HepG2 (cell line): ENCODE measurements around the gene ATP8A2.

Experiments used
- POLR2A ChIP-seq, 2 experiments: IDR thresholded peaks; 2 replicates each; pipeline ENCODE4 v1.6.1; 2011; ENCODE audit warnings: low read depth in 2 of 2, low read length in 2 of 2, mild to moderate bottlenecking in 1 of 2, moderate library complexity in 1 of 2; ENCODE audit not compliant: insufficient read depth in 1 of 2
- ZNF274 ChIP-seq: sonication (generic); formaldehyde crosslinking; IDR thresholded peaks from 2 replicates; pipeline ENCODE4 v1.5.1; 2020; ENCODE audit warnings: mild to moderate bottlenecking, missing genetic modification reagents
- TF ChIP-seq, protein P1 (sequence below): sonication (generic); formaldehyde crosslinking; IDR thresholded peaks from 2 replicates; pipeline ENCODE4 v1.5.0; 2020; ENCODE audit warnings: mild to moderate bottlenecking, missing genetic modification reagents, moderate library complexity

DNA sequence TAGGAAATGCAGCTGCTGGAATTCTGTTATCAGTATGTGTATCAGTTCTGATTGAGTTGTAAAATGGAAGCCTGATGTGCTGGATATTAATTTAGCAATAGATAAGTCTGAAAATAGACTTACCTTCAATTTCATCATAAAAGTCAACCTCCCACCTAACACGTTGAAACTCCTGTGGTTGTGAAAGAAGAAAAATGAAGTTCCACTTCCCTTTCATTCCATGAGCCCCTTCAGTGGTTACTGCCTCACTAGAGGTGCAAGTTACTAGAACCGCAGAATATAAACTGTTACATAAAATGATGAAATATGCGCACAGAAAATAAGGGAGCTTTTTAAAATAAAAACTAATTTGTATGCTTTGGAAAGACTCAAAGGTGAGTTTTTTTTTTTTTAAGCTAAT lies 430.8 kb downstream of the ATP8A2 start:
- TF ChIP-seq ZNF274 (CRISPR knock-in tag) (no peak), POLR2A (IDR thresholded peaks at IDR 0.05; ENCODE audit: insufficient read depth in 1 of 2, low read depth in 2 of 2, low read length in 2 of 2) (no peak)
- TF ChIP-seq, protein P1, sequence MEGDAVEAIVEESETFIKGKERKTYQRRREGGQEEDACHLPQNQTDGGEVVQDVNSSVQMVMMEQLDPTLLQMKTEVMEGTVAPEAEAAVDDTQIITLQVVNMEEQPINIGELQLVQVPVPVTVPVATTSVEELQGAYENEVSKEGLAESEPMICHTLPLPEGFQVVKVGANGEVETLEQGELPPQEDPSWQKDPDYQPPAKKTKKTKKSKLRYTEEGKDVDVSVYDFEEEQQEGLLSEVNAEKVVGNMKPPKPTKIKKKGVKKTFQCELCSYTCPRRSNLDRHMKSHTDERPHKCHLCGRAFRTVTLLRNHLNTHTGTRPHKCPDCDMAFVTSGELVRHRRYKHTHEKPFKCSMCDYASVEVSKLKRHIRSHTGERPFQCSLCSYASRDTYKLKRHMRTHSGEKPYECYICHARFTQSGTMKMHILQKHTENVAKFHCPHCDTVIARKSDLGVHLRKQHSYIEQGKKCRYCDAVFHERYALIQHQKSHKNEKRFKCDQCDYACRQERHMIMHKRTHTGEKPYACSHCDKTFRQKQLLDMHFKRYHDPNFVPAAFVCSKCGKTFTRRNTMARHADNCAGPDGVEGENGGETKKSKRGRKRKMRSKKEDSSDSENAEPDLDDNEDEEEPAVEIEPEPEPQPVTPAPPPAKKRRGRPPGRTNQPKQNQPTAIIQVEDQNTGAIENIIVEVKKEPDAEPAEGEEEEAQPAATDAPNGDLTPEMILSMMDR (CRISPR knock-in tag) = no peak
